NCI-H2196 treated with DMSO at 0.1 percent for 48 hours (cell line): ENCODE measurements around the gene TMIGD2.
"Not testable (repeated sequence)": the region's sequence is repeated elsewhere in the genome, so short reads cannot be mapped to it uniquely, and the experiment has no call there.

Experiments used
- DNase-seq: peaks from one replicate; lab custom pipeline; 2025; ENCODE audit not compliant: unreplicated experiment; lab: John Stamatoyannopoulos, UW

Gene TMIGD2

DNA sequence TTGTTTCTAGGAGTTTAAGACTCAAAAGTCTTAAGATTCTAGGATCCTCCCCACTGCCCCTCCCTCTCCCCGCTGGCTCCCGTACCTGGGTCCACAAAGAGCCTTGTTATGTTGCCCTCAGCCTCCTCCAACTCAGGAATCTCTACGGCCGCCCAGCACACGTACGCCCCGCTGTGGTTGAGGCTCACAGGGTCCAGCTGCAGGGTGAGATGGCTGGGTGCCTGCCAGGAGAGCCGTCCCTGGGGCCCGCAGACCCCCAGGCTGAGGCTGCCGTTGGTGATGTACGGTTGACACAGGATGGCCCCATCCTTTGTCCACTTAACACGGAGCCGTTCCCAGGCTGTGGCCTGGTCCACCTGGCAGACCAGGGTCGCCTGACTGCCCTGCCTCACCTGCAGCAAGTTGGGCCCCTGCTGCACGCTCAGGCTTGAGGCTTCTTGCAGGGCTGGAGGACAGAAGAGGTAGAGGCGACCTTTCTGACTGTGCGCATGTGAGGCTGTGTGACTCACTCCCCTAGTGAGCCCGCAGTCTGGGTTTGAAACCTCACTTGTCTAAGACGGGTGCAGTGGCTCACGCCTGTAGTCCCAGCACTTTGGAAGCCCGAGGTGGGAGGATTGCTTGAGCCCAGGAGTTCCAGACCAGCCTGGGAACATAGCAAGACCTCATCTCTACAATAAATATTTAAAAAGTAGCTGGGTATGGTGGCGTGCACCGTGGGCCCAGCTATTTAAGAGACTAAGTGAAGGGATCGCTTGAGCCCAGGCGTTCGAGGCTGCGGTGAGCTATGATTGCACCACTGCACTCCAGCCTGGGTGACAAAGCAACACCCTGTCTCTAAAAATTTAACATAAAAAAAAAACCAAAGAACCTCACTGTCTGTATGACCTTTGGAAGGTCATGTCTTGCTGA, 4.0 kb downstream of the TMIGD2 start:
- no peak for DNase-seq

DNA sequence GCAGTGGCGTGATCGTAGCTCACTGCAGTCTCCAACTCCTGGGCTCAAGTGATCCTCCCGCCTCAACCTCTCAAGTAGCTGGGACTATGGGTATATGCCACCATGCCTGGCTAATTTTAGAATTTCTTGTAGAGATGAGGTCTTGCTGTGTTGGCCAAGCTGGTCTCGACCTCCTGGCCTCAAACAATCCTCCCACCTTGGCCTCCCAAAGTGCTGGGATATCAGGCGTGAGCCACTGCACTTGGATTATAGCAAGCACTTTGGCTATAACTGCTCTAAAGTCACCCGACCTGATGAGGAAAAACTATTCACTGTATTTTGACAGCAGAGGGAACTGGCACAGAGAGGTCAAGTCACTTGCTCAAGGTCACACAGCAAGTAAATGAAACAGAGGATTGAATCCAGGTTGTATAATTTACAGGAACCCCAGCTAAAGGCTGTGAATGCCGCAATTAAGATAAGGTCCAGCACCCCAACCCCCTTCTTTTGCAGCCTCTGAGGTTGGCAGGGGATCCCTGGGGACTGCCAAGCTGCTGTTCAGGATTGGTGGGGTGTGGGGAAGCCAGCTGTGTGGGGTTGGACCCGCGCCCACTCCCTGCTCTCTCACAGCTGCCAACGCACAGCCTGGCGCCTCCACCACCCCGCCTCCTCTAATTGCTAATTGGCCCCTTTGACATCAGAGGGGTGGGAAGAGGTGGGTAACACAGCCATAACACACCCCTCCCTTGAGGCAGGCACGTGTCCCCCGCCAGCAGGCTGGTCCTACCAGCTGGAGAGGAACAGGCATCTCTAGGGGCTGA, 6.0 kb downstream of the TMIGD2 start:
- peak; percentile 71 for DNase-seq

DNA sequence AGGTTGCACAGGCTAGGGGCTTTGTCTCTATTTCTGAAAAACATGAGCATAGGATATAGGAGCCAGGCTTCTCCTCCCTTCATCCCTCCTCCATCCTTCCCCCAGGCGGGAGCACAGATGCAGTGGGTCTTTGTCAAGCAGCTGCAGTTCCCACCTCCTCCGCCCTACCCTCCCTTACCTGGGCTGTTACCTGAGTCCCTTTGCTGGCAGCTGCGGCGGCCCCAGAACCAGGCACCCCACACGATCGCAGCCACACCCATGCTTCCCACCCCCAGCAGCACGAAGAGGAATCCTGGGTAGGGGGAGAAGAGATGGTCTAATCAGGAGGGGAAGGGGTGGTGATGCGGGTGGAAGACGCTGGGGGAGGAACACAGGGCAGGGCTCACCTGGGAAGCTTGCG, 7.8 kb downstream of the TMIGD2 start:
- DNase-seq, result no peak

DNA sequence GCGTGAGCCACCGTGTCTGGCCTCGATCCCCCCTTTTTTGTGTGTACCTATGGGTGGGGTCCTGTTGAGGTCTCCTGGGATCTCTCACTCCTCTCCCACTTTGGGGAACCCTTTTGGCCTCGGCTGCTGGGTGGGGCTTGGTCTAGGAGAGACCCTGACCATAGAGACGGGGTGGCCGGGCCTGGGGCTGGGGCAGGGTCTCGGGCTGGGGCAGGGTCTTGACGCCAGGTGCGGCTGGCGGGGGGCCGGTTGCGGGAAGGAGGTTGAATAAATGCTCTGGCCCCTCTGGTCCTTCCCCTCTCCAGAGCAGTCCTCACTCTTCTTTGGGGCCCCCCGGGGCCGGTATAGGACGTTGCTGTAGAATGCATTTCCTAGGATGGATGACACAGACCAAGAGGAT, 9.7 kb downstream of the TMIGD2 start:
- DNase-seq, result no peak

DNA sequence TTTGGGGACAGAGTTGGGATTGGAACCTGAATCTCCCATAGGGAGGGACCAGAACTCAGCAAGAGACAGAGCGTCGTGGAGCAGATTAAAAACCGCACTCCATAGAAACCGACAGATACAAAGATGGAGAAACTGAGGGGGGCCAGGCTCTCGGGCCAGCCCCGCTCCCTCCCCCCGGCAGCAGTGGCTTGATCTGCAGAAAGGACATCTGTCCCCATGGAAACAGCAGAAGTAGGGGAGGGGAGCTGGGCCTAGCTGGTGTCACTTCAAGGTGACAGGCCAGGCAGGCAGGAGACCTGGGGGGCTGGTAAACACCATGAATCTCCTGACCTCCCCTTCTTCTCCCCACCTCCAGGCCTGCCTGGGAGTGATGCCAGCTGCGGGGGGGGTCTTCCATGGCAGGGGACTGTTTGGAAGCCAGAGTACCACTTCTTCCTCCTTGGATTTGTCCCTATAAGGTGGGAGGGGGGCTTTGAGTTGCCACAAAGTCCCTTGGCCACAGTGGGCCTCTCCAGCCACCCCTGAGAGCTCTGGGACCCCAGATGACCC, 10.9 kb downstream of the TMIGD2 start:
- DNase-seq, result no peak

DNA sequence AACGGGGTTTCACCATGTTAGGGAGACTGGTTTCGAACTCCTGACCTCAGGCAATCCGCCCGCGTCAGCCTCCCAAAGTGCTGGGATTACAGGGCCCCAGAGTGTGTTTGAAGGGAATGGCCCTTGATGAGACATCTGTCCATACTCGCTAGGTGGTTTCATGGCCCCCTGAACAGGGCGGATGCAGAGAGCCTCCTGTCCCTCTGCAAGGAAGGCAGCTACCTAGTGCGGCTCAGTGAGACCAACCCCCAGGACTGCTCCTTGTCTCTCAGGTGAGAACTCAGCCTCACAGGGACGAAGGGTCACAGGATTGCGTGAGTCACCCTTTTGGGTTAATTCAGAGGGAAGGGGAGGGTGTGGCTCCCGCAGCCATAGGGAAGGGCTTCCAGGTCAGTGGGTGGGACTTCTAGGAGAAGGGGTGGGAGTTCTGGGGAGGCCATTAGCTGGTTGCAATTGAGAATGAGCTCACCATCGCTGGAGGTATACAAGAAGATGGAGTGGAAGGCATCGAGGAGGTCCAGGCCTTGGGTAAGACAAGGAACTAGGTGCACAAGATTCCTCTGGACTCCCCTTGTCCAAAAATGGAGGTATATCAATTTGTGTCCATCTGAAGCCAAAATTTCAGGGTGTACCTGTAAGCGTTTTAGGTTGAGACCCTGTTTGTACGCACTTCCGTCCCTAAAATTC, 14.0 kb downstream of the TMIGD2 start:
- DNase-seq, result no peak

DNA sequence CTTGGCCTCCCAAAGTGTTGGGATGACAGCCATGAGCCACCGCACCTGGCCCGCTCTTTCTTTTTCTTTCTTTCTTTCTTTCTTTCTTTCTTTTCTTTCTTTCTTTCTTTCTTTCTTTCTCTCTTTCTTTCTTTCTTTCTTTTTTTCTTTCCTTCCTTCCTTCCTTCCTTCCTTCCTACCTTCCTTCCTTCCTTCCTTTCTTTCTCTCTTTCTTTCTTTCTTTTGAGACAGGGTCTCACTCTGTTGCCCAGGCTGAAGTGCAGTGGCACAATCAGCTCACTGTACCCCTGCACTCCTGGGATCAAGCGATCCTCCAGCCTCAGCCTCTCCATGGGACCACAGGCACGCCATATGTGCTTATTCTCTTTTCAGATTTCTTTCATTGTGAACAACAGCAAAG, 16.0 kb downstream of the TMIGD2 start:
- not testable (repeated sequence) for DNase-seq

DNA sequence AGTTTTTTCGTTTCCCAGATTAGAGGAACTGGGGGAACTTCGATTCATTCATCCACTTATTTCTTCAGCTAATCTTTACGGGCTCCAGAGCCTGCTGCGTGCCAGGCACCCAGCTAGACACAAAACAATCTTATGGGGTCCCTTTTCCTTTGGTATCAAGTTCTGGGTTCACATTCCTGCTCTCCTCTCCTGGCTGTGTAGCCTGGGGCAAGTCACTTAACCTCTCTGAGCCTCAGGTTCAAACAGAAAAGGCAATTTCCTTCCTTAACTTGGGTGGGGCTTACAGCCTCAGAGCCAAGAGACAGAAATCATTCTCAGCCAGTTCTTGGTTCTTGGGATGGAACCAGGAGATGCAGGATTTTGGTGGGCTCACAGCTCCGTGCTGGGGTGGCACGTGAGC, 17.2 kb downstream of the TMIGD2 start:
- DNase-seq, result no peak

DNA sequence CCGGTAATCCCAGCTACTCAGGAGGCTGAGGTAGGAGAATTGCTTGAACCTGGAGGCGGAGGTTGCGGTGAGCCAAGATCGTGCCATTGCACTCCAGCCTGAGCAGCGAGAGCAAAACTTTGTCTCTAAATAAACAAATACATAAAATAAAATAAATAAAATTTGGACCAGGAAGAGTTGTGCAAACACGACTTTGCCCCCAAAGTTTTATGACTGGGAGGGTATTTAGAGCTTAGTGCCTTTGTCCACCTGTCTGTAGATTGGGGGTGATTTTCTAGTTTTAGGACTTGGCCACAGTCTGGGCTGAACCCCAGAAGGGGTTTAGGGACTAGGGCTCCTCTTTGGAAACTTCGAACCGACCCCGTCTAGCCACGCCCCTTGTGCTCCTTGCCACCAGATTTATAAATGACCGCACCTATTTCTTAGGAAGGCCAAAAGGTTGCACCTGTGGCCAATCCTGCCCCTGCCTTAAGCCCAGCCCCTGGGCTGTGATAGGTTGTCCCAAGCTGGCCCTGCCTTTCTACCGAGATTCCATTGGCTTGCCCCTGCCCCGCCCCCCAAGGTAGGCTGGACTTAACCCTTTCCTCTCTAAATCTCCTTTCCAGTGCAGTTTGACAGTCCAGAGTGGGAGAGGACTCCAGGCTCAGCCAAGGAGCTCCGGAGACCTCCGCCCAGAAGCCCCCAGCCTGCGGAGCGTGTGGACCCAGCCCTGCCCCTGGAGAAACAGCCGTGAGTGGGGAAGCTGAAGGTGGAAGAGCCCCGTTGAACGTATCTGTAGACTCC, 17.8 kb downstream of the TMIGD2 start:
- DNase-seq, result peak; percentile 16

DNA sequence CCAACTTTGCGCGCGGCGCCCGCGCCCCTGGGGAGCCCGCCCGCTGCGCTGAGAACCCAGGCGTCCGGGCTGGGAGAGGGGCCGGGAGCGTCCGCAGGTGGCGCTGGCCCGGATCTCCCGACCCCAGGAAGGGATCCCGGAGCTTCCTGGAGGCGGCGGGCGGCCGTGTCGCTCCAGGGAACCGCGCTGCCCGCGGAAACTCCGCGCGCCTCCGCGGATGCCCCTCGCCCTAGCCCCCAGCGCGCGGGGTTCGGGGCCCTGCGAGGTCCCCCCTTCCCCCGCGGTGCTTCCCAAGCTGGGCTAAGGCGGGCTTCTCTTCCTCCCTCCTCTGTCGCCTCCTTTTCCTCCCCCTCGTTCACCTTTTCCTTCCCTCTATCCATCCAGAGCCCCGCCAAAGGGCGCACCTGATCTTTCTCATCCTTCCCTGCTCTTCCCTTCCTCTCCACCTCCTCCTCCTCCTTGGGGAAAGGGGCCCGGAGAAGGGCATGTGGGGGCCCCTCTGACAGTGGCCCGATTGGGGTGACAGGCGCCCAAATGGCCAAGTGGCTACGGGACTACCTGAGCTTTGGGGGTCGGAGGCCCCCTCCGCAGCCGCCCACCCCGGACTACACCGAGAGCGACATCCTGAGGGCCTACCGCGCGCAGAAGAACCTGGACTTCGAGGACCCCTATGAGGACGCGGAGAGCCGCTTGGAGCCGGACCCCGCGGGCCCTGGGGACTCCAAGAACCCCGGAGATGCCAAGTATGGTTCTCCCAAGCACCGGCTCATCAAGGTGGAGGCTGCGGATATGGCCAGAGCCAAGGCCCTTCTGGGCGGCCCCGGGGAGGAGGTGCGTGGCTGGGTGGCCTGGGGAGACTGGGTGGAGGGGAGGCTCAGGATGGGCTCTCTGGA, 22.4 kb downstream of the TMIGD2 start:
- DNase-seq, result no peak

DNA sequence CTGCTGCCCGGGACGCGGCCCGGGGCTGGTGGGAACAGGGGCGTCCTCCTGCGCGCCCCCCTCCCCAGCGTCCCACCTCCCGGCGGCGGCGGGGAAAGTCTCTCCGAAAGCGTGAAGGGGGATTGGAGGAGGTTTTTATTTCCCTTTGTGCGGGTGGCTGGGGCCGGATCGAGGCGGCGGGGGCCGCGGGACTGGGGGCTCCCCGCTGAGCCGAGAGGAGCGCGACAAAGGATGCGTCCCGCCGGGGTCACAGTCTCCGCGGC, 23.0 kb downstream of the TMIGD2 start:
- DNase-seq, result no peak

DNA sequence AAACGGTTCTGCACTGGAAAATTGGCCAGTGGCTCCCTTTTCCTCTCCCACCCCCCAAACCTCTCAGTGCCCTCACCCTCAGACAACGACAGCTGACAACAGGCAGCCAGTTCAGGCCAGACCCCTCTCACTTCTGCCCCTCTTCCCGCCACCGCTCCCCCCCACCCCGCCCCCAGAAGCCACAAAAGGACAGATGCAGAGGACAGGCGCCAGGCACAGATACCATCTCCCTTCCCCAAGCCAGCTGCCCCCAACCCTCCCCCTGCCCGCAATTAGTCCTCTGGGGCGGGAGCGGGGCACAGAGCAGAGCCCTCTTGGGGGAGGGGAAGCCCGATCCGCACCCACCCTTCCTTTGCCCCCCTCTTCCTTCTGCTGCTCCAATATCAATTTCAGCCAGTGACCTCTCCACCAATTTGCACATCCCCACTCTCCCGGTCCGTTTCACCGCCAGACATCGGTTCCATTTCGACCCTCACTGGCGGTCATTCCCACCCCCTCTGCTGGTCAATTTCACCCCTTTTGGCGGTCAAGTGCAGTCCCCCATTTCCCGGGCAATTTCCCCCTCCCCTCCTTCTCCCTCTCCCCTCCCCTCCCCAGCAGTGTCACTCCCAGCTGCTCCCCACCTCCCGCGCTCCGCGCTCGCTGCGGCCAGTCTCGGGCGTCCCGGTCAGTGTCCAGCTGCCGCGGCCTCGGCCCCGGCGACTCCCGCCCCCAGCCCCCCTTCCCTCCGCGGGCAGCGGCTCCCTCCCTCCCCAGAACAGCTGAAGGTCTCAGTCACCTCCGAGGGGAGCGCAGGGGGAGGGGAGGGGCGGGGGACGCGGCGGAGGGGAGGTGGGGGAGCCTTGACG, 23.5 kb downstream of the TMIGD2 start, which contains the start of gene SHD:
Gene SHD (plus strand): TSS at position 848 of the 848 bp plus-strand sequence. CDS start 798 bp downstream, outside the sequence.
- no peak for DNase-seq

DNA sequence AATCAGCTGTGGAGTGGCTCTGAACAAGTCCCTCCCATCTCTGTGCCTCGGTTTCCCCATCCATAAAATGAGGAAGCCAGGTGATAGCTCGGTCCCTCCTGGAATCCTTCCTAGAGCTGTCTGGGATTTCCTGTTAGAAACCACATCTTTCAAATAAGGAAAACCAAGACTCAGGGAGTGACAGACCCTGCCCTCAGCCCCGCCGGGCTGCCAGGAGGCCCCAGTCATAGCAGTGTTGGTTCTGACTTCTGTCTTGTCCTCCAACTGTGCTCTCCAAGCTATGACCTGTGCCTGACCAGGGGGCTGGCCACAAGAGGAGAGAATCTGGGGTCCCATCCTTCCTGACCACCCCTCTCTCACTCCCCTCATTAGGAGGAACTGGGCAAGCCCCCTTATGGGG, 24.2 kb downstream of the TMIGD2 start:
- no peak for DNase-seq

DNA sequence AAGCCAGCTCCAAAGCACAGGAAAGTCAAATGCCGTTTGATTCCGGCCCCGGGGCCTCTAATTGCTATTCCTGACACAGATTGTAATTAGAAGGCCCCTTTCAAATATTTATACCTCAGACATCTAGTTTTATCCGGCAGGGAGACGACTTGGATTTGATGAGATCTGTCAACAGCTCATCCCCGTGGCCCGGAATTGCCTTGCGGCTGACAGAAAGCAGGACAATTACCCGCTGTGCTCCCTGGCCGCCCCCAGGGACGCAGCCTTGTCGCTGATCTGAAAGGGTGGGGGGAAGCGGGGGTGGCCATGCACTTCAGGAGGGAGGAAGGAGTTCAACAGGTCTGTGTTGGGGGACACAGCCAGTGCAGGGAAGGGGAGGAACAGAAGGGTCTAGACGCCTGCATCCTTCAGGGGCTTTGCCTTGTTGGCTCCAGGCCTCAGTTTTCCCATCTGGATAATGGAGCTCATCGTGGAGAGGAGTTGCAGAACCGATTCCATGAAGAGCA, 24.9 kb downstream of the TMIGD2 start:
- no peak for DNase-seq

DNA sequence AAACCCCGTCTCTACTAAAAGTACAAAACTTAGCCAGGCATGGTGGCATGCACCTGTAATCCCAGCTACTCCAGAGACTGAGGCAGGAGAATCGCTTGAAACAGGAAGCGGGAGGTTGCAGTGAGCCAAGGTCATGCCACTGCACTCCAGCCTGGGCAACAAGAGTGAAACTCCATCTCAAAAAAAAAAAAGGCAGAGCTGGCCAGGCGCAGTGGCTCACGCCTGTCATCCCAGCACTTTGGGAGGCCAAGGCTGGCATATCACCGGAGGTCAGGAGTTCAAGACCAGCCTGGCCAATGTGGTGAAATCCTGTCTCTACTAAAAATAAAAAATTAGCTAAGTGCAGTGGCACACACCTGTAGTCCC, 27.9 kb downstream of the TMIGD2 start:
- not testable (repeated sequence) for DNase-seq

DNA sequence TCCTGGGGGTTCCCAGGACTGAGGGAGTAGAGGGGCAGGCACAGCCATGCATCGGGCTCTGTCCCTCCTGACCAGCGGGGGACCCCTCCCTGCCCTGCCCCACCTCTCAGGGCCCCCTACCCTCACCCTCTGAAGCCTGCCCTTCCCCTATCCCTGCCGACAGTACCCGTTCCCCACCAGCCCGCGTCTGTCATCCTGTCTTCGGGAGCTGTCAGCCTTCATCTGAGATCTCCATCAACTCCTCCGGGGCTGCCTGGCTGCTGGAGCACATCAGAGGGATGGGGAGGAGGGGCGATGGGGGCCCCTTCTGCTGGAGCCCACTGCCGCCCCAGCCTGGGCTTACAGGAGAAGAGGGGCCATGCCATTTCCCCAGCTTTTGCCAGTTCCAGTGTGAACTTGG, 29.3 kb downstream of the TMIGD2 start:
- DNase-seq, result no peak

DNA sequence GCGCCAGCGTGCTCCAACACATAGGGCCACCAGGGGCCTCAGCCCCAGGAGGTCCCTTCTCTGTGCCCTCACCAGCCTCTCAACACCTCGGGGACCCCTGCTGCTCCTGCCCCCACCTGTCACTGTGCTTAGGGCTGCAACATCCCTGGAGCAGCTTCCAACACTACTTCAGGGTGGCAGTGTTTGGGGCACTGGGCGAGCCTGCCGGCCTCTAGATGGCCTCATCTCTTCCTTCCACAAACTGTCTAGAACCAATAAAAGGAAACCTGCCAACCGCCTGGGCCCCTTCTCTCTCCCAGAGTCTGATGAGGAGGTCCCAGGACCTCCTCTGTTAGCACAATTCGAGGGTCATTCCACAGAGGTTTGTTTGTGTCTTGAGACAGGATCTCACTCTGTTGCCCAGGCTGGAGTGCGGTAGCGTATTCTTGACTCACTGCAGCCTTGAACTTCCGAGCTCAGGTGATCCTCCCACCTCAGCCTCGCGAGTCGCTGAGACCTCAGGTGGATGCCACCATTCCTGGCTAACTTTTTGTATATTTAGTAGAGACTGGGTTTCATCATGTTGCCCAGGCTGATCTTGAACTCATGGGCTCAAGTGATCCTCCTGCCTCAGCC, 33.3 kb downstream of the TMIGD2 start:
- no peak for DNase-seq
